ENCODE measurements around the gene ZC3H13. TPM values are rescaled to one million over a fixed set of nuclear protein-coding genes. Genes with fewer than 3 reads are reported as not detected.

The ZC3H13 gene
- total RNA-seq, 1 experiment from 2014 or later = 61.9 TPM

GRCh38 chr13:45917019-45917418 is 135.5 kb downstream of the ZC3H13 start:
- Histone ChIP-seq H3K18ac (ENCODE audit: insufficient read length, low read depth, low read length) (no peak overlapping the region), H2BK5ac (ENCODE audit: insufficient read length, low read length) (no peak overlapping the region), H3K4me1 (ENCODE audit: insufficient read depth, low read length) (no peaks in the 10 kb centered on the region), H3K56ac (ENCODE audit: insufficient read length, low read depth, low read length) (no peak overlapping the region), H3K79me1 (ENCODE audit: insufficient read depth, low read depth, low read length, poor library complexity, severe bottlenecking) (no peaks in the 10 kb centered on the region), H3K9ac (ENCODE audit: extremely low read depth, insufficient read length, low read length) (no peak overlapping the region), H3K27ac (ENCODE audit: insufficient read length, low read depth, low read length) (no peak overlapping the region), H2AK5ac (ENCODE audit: insufficient read length, low read length) (no peak overlapping the region), H4K5ac (ENCODE audit: insufficient read length, low read depth, low read length) (no peak overlapping the region), H3K27me3 (ENCODE audit: insufficient read depth, low read length) (no peaks in the 10 kb centered on the region), H2BK20ac (ENCODE audit: low read depth, low read length, poor library complexity, severe bottlenecking) (no peak overlapping the region), H4K8ac (replicated peaks; ENCODE audit: insufficient read length, low read depth, low read length) (no peak overlapping the region), H4K91ac (ENCODE audit: insufficient read length, low read depth, low read length) (no peak overlapping the region), H2AFZ (ENCODE audit: low read length) (no peak overlapping the region), H3T11ph (ENCODE audit: low read length) (no peak overlapping the region), H3K23ac (ENCODE audit: insufficient read length, low read depth, low read length) (no peak overlapping the region), H3K79me2 (ENCODE audit: insufficient read depth, low read length) (no peaks in the 10 kb centered on the region), H3K9me3 (ENCODE audit: control insufficient read depth, low read depth, low read length) (no peaks in the 10 kb centered on the region), H3K14ac (ENCODE audit: insufficient read depth, low read length) (no peak overlapping the region), H2BK120ac (ENCODE audit: low read depth, low read length, poor library complexity, severe bottlenecking) (no peak overlapping the region), H3K4me2 (ENCODE audit: insufficient read depth, insufficient read length, low read length) (no peak overlapping the region), H3K23me2 (ENCODE audit: insufficient read length, low read depth, low read length, poor library complexity, severe bottlenecking) (no peaks in the 10 kb centered on the region), H3K4ac (ENCODE audit: low read depth, low read length) (no peak overlapping the region), H4K20me1 (ENCODE audit: control insufficient read depth, insufficient read depth, insufficient read length) (no peaks in the 10 kb centered on the region), H2BK12ac (ENCODE audit: insufficient read length, low read depth, low read length) (no peak overlapping the region), H2BK15ac (ENCODE audit: low read depth, low read length) (no peak overlapping the region)
- no peak for TF ChIP-seq CTCF (conservative IDR thresholded peaks at IDR 0.05)
- H3K4me3 Mint-ChIP-seq = no peak overlapping the region
- no peaks in the 10 kb centered on the region for H3K4me1 Mint-ChIP-seq
- no peaks in the 10 kb centered on the region for H3K27me3 Mint-ChIP-seq (ENCODE audit: low read depth)
- H3K27ac Mint-ChIP-seq = no peak overlapping the region
- no peak for DNase-seq
- no peaks in the 10 kb centered on the region for H3K36me3 Mint-ChIP-seq (ENCODE audit: insufficient read depth in 1 of 3, low read depth in 3 of 3)
- no peaks in the 10 kb centered on the region for H3K9me3 Mint-ChIP-seq

All from H9 (cell line).